Nephron progenitor cell (in vitro differentiated cells): ENCODE results near the gene FAM228B.

Experiments used
- DNase-seq: peaks from one replicate; pipeline ENCODE4 v3.0.0; 2021
- H3K27ac Mint-ChIP-seq: 2 replicates; pipeline ENCODE4 v1.8.0; 2021; ENCODE audit warnings: mild to moderate bottlenecking, moderate library complexity, mixed read lengths
- H3K27me3 Mint-ChIP-seq: 2 replicates; pipeline ENCODE4 v1.8.0; 2021; ENCODE audit warnings: mild to moderate bottlenecking, low read depth, mixed read lengths; ENCODE audit not compliant: poor library complexity
- H3K36me3 Mint-ChIP-seq: 2 replicates; pipeline ENCODE4 v1.8.0; 2021; ENCODE audit warnings: low read depth, mixed read lengths
- H3K4me1 Mint-ChIP-seq: 2 replicates; pipeline ENCODE4 v1.8.0; 2021; ENCODE audit warnings: mixed read lengths
- H3K4me3 Mint-ChIP-seq: 2 replicates; pipeline ENCODE4 v1.8.0; 2021; ENCODE audit warnings: mild to moderate bottlenecking, moderate library complexity, mixed read lengths
- H3K9me3 Mint-ChIP-seq: 2 replicates; pipeline ENCODE4 v1.8.0; 2021; ENCODE audit warnings: mild to moderate bottlenecking, moderate library complexity, mixed read lengths
- TF ChIP-seq, protein P1 (sequence below): fragments of 200-600 bp; sonication (generic); IDR thresholded peaks from 2 replicates; pipeline ENCODE4 v1.5.0; 2021; ENCODE audit warnings: antibody characterized with exemption

Gene FAM228B

GRCh38 chr2:24169023-24169422 is 45.8 kb downstream of the FAM228B start:
- Mint-ChIP-seq H3K4me1 (peaks cover 9% of the 10 kb centered on the region), H3K27ac (no peak overlapping the region), H3K27me3 (peaks cover 8% of the 10 kb centered on the region), H3K9me3 (peaks cover 7% of the 10 kb centered on the region), H3K36me3 (peaks cover 8% of the 10 kb centered on the region), H3K4me3 (no peak overlapping the region)
- TF ChIP-seq, protein P1, sequence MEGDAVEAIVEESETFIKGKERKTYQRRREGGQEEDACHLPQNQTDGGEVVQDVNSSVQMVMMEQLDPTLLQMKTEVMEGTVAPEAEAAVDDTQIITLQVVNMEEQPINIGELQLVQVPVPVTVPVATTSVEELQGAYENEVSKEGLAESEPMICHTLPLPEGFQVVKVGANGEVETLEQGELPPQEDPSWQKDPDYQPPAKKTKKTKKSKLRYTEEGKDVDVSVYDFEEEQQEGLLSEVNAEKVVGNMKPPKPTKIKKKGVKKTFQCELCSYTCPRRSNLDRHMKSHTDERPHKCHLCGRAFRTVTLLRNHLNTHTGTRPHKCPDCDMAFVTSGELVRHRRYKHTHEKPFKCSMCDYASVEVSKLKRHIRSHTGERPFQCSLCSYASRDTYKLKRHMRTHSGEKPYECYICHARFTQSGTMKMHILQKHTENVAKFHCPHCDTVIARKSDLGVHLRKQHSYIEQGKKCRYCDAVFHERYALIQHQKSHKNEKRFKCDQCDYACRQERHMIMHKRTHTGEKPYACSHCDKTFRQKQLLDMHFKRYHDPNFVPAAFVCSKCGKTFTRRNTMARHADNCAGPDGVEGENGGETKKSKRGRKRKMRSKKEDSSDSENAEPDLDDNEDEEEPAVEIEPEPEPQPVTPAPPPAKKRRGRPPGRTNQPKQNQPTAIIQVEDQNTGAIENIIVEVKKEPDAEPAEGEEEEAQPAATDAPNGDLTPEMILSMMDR, result no peak
- no peak for DNase-seq

- TF ChIP-seq, protein P1, result no peak
- Mint-ChIP-seq H3K27me3 (peaks cover 3% of the 10 kb centered on the region), H3K27ac (no peak within 1 kb of the TSS), H3K4me3 (no peak within 1 kb of the TSS), H3K36me3 (peaks cover 11% of the 10 kb centered on the region), H3K4me1 (no peaks in the 10 kb centered on the region), H3K9me3 (peaks cover 13% of the 10 kb centered on the region)
- no peak for DNase-seq
These were observed 51.6 kb downstream of the FAM228B start, which contains the start of gene FAM228A for GRCh38 chr2:24174851-24175277. Gene FAM228A, plus strand, starts transcription at chr2:24175053. Its CDS starts 428 bp downstream, at chr2:24175481.

DNA sequence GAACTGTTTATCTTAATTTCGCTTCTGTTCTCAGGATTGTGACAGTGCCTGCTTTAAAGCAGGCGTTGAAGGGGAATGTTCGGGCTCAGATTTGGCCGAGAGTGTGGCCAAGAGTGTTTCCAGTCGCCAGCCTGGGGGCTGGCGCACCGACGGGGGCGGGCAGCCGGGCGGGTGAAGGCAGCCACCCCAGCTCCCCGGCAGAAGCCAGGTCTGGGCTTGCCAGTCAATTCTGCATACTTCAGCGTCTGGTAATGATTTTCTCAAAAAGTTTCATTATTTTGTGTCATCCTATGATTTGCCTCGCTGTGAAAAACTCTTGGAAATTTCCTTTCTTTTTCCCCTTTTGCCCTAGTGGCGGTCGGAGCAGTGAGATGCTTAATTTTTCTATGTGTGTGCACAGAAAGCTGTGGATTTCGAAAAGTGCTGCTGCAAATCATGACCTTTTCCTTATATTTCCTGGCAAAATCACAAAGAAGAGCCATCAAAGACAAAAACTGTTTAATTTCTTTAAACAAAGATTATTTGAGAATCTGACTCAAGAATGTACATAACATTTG is 52.4 kb downstream of the FAM228B start:
- Mint-ChIP-seq H3K36me3 (peaks cover 11% of the 10 kb centered on the region), H3K9me3 (peaks cover 13% of the 10 kb centered on the region), H3K27ac (no peak overlapping the region), H3K27me3 (peaks cover 3% of the 10 kb centered on the region), H3K4me1 (no peaks in the 10 kb centered on the region), H3K4me3 (no peak overlapping the region)
- no peak for DNase-seq
- TF ChIP-seq, protein P1, result no peak

DNA sequence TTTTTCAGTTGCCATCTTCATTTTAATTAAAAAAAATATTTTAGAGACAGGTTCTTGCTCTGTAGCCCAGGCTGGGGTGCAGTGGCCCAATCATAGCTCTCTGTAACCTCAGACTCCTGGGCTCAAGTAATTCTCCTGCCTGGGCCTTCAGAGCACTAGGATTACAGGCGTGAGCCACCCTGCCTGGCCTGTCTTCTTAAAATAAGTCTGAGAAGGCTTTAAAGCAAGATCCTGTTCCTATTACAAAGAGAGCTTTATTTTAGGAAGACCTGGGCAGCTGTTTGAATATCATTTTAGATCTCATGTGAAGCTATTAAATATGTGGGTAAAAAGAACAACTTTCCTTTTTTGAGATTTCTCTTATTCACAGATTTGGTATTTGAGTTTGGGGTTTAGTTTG is 53.1 kb downstream of the FAM228B start:
- no peak overlapping the region for H3K4me3 Mint-ChIP-seq
- H3K27me3 Mint-ChIP-seq, result peaks cover 3% of the 10 kb centered on the region
- peaks cover under 1% of the 10 kb centered on the region for H3K4me1 Mint-ChIP-seq
- peaks cover 13% of the 10 kb centered on the region for H3K9me3 Mint-ChIP-seq
- peaks cover 11% of the 10 kb centered on the region for H3K36me3 Mint-ChIP-seq
- no peak for DNase-seq
- TF ChIP-seq, protein P1, result no peak
- no peak overlapping the region for H3K27ac Mint-ChIP-seq

- no peaks in the 10 kb centered on the region for H3K36me3 Mint-ChIP-seq
- H3K27me3 Mint-ChIP-seq, result peaks cover 6% of the 10 kb centered on the region
- H3K4me1 Mint-ChIP-seq, result peaks cover 27% of the 10 kb centered on the region
- TF ChIP-seq, protein P1, result no peak
- DNase-seq, result no peak
- no peak overlapping the region for H3K4me3 Mint-ChIP-seq
- no peaks in the 10 kb centered on the region for H3K9me3 Mint-ChIP-seq
- H3K27ac Mint-ChIP-seq, result no peak overlapping the region
These were observed 56.4 kb downstream of the FAM228B start for GRCh38 chr2:24179683-24180082.

DNA sequence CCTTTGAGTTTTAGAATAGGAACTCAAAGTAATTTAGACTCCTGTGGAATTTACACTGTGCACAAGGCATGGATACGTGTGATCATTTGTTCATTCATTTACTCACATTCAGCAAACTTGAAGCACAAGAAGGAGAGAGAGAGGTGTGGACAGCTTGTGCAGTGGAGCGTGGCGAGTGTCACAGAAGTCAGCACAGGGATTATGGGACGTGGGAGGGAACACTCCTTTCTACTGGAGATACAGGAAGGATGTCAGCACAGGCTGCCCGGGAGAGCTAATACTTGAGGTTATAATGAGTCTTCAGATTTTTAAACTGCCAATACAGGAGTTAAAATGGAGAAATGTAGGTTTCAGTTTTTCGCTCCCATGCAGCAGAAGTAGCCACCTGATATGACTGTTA is 58.6 kb downstream of the FAM228B start:
- DNase-seq, result peak; percentile 47
- Mint-ChIP-seq H3K27ac (peak overlapping the region; percentile 92), H3K27me3 (peaks cover 6% of the 10 kb centered on the region), H3K4me3 (peak overlapping the region; percentile 18), H3K36me3 (peaks cover 2% of the 10 kb centered on the region), H3K9me3 (peaks cover 11% of the 10 kb centered on the region), H3K4me1 (peaks cover 27% of the 10 kb centered on the region)
- TF ChIP-seq, protein P1, result no peak
